ENCODE results near the gene RFNG. TPM values are rescaled to one million over a fixed set of nuclear protein-coding genes. Genes with fewer than 3 reads are reported as not detected.
A peak's percentile ranks its signal among the peaks of the same experiment; 100 is the strongest.
"Not testable (repeated sequence)": the region's sequence is repeated elsewhere in the genome, so short reads cannot be mapped to it uniquely, and the experiment has no call there.

Gene RFNG
- total and polyA plus RNA-seq, 5 donors from 2014 or later = 3.2 to 35.1 (median 5.4) TPM

DNA sequence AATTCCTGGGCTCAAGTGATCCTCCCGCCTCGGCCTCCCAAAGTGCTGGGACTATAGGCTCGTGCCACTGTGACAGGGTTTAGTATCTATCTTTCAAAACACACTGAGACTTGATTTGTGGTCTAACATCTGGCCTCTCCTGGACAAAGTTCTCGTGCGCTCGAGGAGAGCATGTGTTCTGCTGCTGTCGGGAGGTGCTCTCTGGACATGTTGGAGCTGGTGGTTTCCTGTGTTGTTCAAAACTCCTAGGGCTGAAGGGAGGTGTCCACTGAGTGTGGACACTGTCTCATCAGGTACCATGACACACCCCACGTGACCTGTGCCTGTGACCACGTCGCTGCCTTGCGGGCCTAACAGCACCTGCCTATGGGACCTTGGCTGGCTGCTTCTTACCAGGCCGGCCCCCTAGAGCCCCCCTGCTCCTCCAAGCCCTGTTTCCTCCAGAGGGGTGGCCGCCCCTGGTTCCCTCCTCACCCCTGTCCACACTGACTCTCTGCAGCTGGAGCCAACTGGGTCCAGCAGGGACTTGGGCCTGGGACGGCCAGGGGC lies 5.6 kb downstream of the RFNG start:
- H3K36me3 ChIP-seq (ENCODE audit: control insufficient read depth, insufficient read depth, low read length) = no peaks in the 10 kb centered on the region
- Mint-ChIP-seq H3K9me3 (peaks cover 0 to 1% (median 0%) of the 10 kb centered on the region in 7 donors), H3K27me3 (no peaks in the 10 kb centered on the region), H3K4me3 (peak overlapping the region in 1 of 4 donors; percentile 52), H3K4me1 (peaks cover 0 to 15% (median 3%) of the 10 kb centered on the region in 4 donors), H3K27ac (no peak overlapping the region), H3K36me3 (peaks cover 7% of the 10 kb centered on the region)
- H3K4me1 ChIP-seq (ENCODE audit: control insufficient read depth, insufficient read depth, low read length, poor library complexity, severe bottlenecking) = peaks cover 4% of the 10 kb centered on the region
- no peak overlapping the region for H3K27ac ChIP-seq (ENCODE audit: insufficient read depth, low read length, poor library complexity, severe bottlenecking)
- H3K9me3 ChIP-seq (ENCODE audit: control insufficient read depth in 2 of 2, low read length in 2 of 2) = no peaks in the 10 kb centered on the region
- no peaks in the 10 kb centered on the region for H3K27me3 ChIP-seq (ENCODE audit: control insufficient read depth, insufficient read depth, low read length)
- DNase-seq (no peak), ATAC-seq (ENCODE audit: low read depth in 2 of 2) (no peak)
- H3K4me3 ChIP-seq (ENCODE audit: low read depth, low read length) = no peak overlapping the region

DNA sequence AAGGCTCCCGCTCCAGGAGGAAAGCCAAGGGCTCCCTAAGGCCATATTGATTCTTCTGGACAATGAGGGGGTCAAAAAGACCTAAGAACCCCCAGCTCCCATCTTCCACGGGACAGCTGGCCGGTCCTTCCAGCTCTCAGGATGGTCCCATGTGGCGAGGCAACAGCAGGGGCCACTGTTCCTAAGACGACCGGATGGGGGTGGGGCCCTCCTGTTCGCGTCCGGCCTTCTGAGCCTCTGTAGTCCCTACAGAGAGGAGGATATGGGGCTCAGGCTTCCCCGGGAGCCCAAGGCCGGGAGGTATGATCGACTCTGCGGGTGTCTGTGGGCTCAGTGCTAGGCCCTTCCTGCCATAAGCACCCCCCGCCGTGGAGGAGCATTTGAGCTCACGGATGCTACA lies 8.1 kb downstream of the RFNG start:
- Histone ChIP-seq H3K36me3 (ENCODE audit: control insufficient read depth, insufficient read depth, low read length) (no peaks in the 10 kb centered on the region), H3K27me3 (ENCODE audit: control insufficient read depth, insufficient read depth, low read length) (no peaks in the 10 kb centered on the region), H3K4me3 (ENCODE audit: low read depth, low read length) (no peak overlapping the region), H3K9me3 (ENCODE audit: control insufficient read depth in 2 of 2, low read length in 2 of 2) (no peaks in the 10 kb centered on the region), H3K27ac (ENCODE audit: insufficient read depth, low read length, poor library complexity, severe bottlenecking) (no peak overlapping the region), H3K4me1 (ENCODE audit: control insufficient read depth, insufficient read depth, low read length, poor library complexity, severe bottlenecking) (no peaks in the 10 kb centered on the region)
- ATAC-seq (ENCODE audit: low read depth in 2 of 2) = peak in 1 of 2 donors; percentile 28
- Mint-ChIP-seq H3K36me3 (peaks cover 7% of the 10 kb centered on the region), H3K9me3 (peaks cover 0 to 1% (median 0%) of the 10 kb centered on the region in 7 donors), H3K27me3 (no peaks in the 10 kb centered on the region), H3K4me3 (peak overlapping the region in 1 of 4 donors; percentile 51), H3K4me1 (peaks cover 0 to 11% (median 0%) of the 10 kb centered on the region in 4 donors), H3K27ac (no peak overlapping the region)
- DNase-seq = no peak

DNA sequence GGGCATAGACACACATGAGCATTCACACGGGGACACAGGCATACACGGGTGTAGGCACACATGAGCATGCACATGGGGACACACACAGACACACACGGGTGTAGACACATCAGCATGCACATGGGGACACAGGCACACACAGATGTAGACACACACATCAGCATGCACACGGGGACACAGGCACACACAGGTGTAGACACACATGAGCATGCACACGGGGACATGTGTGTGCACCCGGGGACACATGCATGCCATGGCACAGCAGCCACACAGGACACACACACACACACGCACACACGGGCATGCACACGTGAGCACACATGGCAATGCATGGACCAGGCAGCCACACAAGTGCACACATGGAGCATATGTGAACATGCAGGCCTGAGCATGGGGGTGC lies 9.0 kb downstream of the RFNG start:
- Histone ChIP-seq H3K4me3 (ENCODE audit: low read depth, low read length) (no peak overlapping the region), H3K27me3 (ENCODE audit: control insufficient read depth, insufficient read depth, low read length) (no peaks in the 10 kb centered on the region), H3K36me3 (ENCODE audit: control insufficient read depth, insufficient read depth, low read length) (no peaks in the 10 kb centered on the region), H3K4me1 (ENCODE audit: control insufficient read depth, insufficient read depth, low read length, poor library complexity, severe bottlenecking) (peaks cover under 1% of the 10 kb centered on the region), H3K9me3 (ENCODE audit: control insufficient read depth in 2 of 2, low read length in 2 of 2) (no peaks in the 10 kb centered on the region), H3K27ac (ENCODE audit: insufficient read depth, low read length, poor library complexity, severe bottlenecking) (no peak overlapping the region)
- Mint-ChIP-seq H3K9me3 (peaks cover 0 to 1% (median 0%) of the 10 kb centered on the region in 7 donors), H3K4me3 (no peak overlapping the region), H3K36me3 (peaks cover 6% of the 10 kb centered on the region), H3K27ac (no peak overlapping the region), H3K4me1 (peaks cover 4 to 15% (median 6%) of the 10 kb centered on the region in 4 donors), H3K27me3 (no peaks in the 10 kb centered on the region)
- DNase-seq = no peak
- no peak for ATAC-seq (ENCODE audit: low read depth in 2 of 2)

GRCh38 chr17:82041144-82041814 lies 10.3 kb downstream of the RFNG start:
- Mint-ChIP-seq H3K36me3 (no peaks in the 10 kb centered on the region), H3K27ac (no peak overlapping the region), H3K4me3 (peak overlapping the region in 1 of 4 donors; percentile 32), H3K4me1 (peaks cover 5 to 14% (median 7%) of the 10 kb centered on the region in 4 donors), H3K27me3 (no peaks in the 10 kb centered on the region), H3K9me3 (peaks cover 0 to 1% (median 0%) of the 10 kb centered on the region in 7 donors)
- Histone ChIP-seq H3K4me1 (ENCODE audit: control insufficient read depth, insufficient read depth, low read length, poor library complexity, severe bottlenecking) (peaks cover 14% of the 10 kb centered on the region), H3K27me3 (ENCODE audit: control insufficient read depth, insufficient read depth, low read length) (no peaks in the 10 kb centered on the region), H3K4me3 (ENCODE audit: low read depth, low read length) (no peak overlapping the region), H3K9me3 (ENCODE audit: control insufficient read depth in 2 of 2, low read length in 2 of 2) (no peaks in the 10 kb centered on the region), H3K36me3 (ENCODE audit: control insufficient read depth, insufficient read depth, low read length) (no peaks in the 10 kb centered on the region), H3K27ac (ENCODE audit: insufficient read depth, low read length, poor library complexity, severe bottlenecking) (no peak overlapping the region)
- ATAC-seq (ENCODE audit: low read depth in 2 of 2) = no peak
- no peak for DNase-seq

DNA sequence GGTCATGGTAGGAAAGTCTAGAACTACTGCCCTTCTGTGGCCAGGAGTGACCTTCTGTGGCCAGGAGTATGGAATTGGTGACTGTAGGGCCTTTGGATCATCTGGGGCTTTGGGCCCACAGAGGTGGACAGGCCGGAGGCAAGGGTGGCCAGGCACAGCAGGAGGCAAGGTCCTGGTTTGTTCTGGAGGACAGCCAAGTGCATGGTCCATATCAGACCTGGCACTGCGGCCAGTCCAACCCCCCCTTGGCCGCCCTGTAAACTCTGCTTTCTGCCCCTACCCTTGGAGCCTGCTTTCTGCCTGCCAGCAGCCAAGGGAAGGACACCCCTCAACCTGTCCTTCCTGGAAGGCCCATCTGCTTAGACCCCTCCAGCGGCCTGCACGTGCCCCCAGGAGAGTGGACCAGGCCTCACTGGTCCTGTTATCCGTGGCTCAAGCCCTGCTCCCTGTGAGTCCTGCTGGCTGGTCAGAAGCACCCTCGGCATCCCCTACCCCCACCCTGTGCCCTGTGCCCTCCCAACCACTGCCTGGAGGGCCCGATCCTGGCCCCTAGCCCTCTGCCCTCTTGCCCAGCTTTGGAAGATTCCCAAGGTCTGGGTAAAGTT lies 11.8 kb downstream of the RFNG start:
- Histone ChIP-seq H3K4me1 (ENCODE audit: control insufficient read depth, insufficient read depth, low read length, poor library complexity, severe bottlenecking) (peaks cover 23% of the 10 kb centered on the region), H3K36me3 (ENCODE audit: control insufficient read depth, insufficient read depth, low read length) (no peaks in the 10 kb centered on the region), H3K27me3 (ENCODE audit: control insufficient read depth, insufficient read depth, low read length) (no peaks in the 10 kb centered on the region), H3K4me3 (ENCODE audit: low read depth, low read length) (no peak overlapping the region), H3K27ac (ENCODE audit: insufficient read depth, low read length, poor library complexity, severe bottlenecking) (no peak overlapping the region), H3K9me3 (ENCODE audit: control insufficient read depth in 2 of 2, low read length in 2 of 2) (no peaks in the 10 kb centered on the region)
- H3K27me3 Mint-ChIP-seq = no peaks in the 10 kb centered on the region
- DNase-seq (no peak), ATAC-seq (ENCODE audit: low read depth in 2 of 2) (no peak)
- H3K36me3 Mint-ChIP-seq = peaks cover 5% of the 10 kb centered on the region
- H3K4me3 Mint-ChIP-seq = peak overlapping the region in 2 of 4 donors; percentile 63 to 79
- peaks cover 5 to 28% (median 13%) of the 10 kb centered on the region in 4 donors for H3K4me1 Mint-ChIP-seq
- peak overlapping the region in 1 of 3 donors; percentile 81 for H3K27ac Mint-ChIP-seq
- H3K9me3 Mint-ChIP-seq = no peaks in the 10 kb centered on the region

GRCh38 chr17:82038796-82039409 lies 12.7 kb downstream of the RFNG start:
- peak overlapping the region in 3 of 4 donors; percentile 63 to 79 (median 69) for H3K4me3 Mint-ChIP-seq

GRCh38 chr17:82037889-82038195 lies 13.8 kb downstream of the RFNG start:
- H3K27me3 Mint-ChIP-seq = no peaks in the 10 kb centered on the region
- Histone ChIP-seq H3K36me3 (ENCODE audit: control insufficient read depth, insufficient read depth, low read length) (no peaks in the 10 kb centered on the region), H3K4me1 (ENCODE audit: control insufficient read depth, insufficient read depth, low read length, poor library complexity, severe bottlenecking) (peaks cover 23% of the 10 kb centered on the region), H3K9me3 (ENCODE audit: control insufficient read depth in 2 of 2, low read length in 2 of 2) (no peaks in the 10 kb centered on the region), H3K27me3 (ENCODE audit: control insufficient read depth, insufficient read depth, low read length) (no peaks in the 10 kb centered on the region), H3K4me3 (ENCODE audit: low read depth, low read length) (peak overlapping the region; percentile 78), H3K27ac (ENCODE audit: insufficient read depth, low read length, poor library complexity, severe bottlenecking) (peak overlapping the region; percentile 86)
- ATAC-seq (ENCODE audit: low read depth in 2 of 2) = no peak
- H3K4me3 Mint-ChIP-seq = peak overlapping the region; percentile 84 to 95 (median 91)
- H3K9me3 Mint-ChIP-seq = no peaks in the 10 kb centered on the region
- peak overlapping the region; percentile 64 to 91 (median 87) for H3K27ac Mint-ChIP-seq
- H3K36me3 Mint-ChIP-seq = peaks cover 5% of the 10 kb centered on the region
- no peak for DNase-seq
- peaks cover 5 to 29% (median 13%) of the 10 kb centered on the region in 4 donors for H3K4me1 Mint-ChIP-seq

More at GRCh38 chr17:82038796-82039409, 12.7 kb downstream of the RFNG start:
- H3K27me3 Mint-ChIP-seq; H3K4me3 ChIP-seq (ENCODE audit: low read depth, low read length); H3K9me3 Mint-ChIP-seq; H3K27me3 ChIP-seq (ENCODE audit: control insufficient read depth, insufficient read depth, low read length); ATAC-seq (ENCODE audit: low read depth in 2 of 2); H3K9me3 ChIP-seq (ENCODE audit: control insufficient read depth in 2 of 2, low read length in 2 of 2); H3K36me3 Mint-ChIP-seq; H3K27ac ChIP-seq (ENCODE audit: insufficient read depth, low read length, poor library complexity, severe bottlenecking); H3K36me3 ChIP-seq (ENCODE audit: control insufficient read depth, insufficient read depth, low read length): not testable (repeated sequence)
- H3K4me1 Mint-ChIP-seq = peaks cover 5 to 28% (median 13%) of the 10 kb centered on the region in 4 donors
- H3K4me1 ChIP-seq (ENCODE audit: control insufficient read depth, insufficient read depth, low read length, poor library complexity, severe bottlenecking) = peaks cover 23% of the 10 kb centered on the region
- peak overlapping the region in 2 of 3 donors; percentile 67 to 81 for H3K27ac Mint-ChIP-seq
- DNase-seq = peak in 1 of 3 donors; percentile 39
